WTC11 (cell line): ENCODE results near the gene INPP5A. TPM values are rescaled to one million over a fixed set of nuclear protein-coding genes. Genes with fewer than 3 reads are reported as not detected.

ENCODE experiments used
- ATAC-seq: fragments of 200-7000 bp; cut with Tn5 transposase; 2 replicates; pipeline ENCODE4 v1.10.0; 2021; ENCODE audit warnings: mild to moderate bottlenecking, moderate library complexity
- CTCF ChIA-PET: fragments of 300-600 bp; sonication (Branson Sonifier 250); formaldehyde crosslinking; loops from one replicate; lab custom pipeline; 2021; ENCODE audit warnings: antibody characterized with exemption; lab: Charles Lee
- POLR2A ChIA-PET: fragments of 350-600 bp; sonication (Branson Sonifier 250); formaldehyde crosslinking; loops from one replicate; lab custom pipeline; 2021; ENCODE audit warnings: antibody characterized with exemption; lab: Charles Lee
- DNase-seq: peaks from one replicate; pipeline ENCODE4 v3.0.0; 2021; ENCODE audit warnings: low spot score
- H3K27ac Mint-ChIP-seq: 2 replicates; pipeline ENCODE4 v1.8.0; 2021; ENCODE audit warnings: mixed read lengths
- H3K27me3 Mint-ChIP-seq: 2 replicates; pipeline ENCODE4 v1.8.0; 2021; ENCODE audit warnings: low read depth, mild to moderate bottlenecking, moderate library complexity, mixed read lengths
- H3K36me3 Mint-ChIP-seq: 2 replicates; pipeline ENCODE4 v1.8.0; 2021; ENCODE audit warnings: mixed read lengths
- H3K4me1 Mint-ChIP-seq: 2 replicates; pipeline ENCODE4 v1.8.0; 2022; ENCODE audit warnings: mixed read lengths
- H3K4me3 Mint-ChIP-seq: 2 replicates; pipeline ENCODE4 v1.8.0; 2021; ENCODE audit warnings: mild to moderate bottlenecking, moderate library complexity, mixed read lengths
- H3K9me3 Mint-ChIP-seq: 2 replicates; pipeline ENCODE4 v1.8.0; 2021; ENCODE audit warnings: mixed read lengths
- AR ChIP-seq: fragments of 250-450 bp; sonication (Bioruptor Pico); IDR thresholded peaks from 2 replicates; pipeline ENCODE4 v1.9.0; 2021; ENCODE audit warnings: mild to moderate bottlenecking
- ATF2 ChIP-seq: sonication (generic); formaldehyde crosslinking; IDR thresholded peaks from 2 replicates; pipeline ENCODE4 v1.8.1; 2022; ENCODE audit warnings: low read depth, missing genetic modification reagents, borderline replicate concordance
- CTCF ChIP-seq: fragments of 200-600 bp; IDR thresholded peaks from 2 replicates; pipeline ENCODE4 v1.8.0; 2022; ENCODE audit warnings: antibody characterized with exemption
- E2F5 ChIP-seq: sonication (generic); formaldehyde crosslinking; IDR thresholded peaks from 2 replicates; pipeline ENCODE4 v1.8.1; 2022; ENCODE audit warnings: mild to moderate bottlenecking, moderate library complexity, missing genetic modification reagents
- FOXP4 ChIP-seq: sonication (generic); formaldehyde crosslinking; IDR thresholded peaks from 2 replicates; pipeline ENCODE4 v1.8.0; 2022; ENCODE audit warnings: mild to moderate bottlenecking, missing genetic modification reagents
- GABPB1 ChIP-seq: sonication (generic); formaldehyde crosslinking; IDR thresholded peaks from 2 replicates; pipeline ENCODE4 v1.8.1; 2023; ENCODE audit warnings: mild to moderate bottlenecking, missing genetic modification reagents
- JAZF1 ChIP-seq: fragments of 250-450 bp; sonication (Bioruptor Pico); IDR thresholded peaks from 2 replicates; pipeline ENCODE4 v1.9.0; 2021; ENCODE audit warnings: moderate library complexity, mild to moderate bottlenecking, inconsistent platforms
- KAT7 ChIP-seq: sonication (generic); formaldehyde crosslinking; IDR thresholded peaks from 2 replicates; pipeline ENCODE4 v1.8.1; 2023; ENCODE audit warnings: missing genetic modification reagents, mild to moderate bottlenecking, borderline replicate concordance
- MAX ChIP-seq: sonication (generic); formaldehyde crosslinking; IDR thresholded peaks from 2 replicates; pipeline ENCODE4 v1.8.0; 2022; ENCODE audit warnings: mild to moderate bottlenecking, missing genetic modification reagents
- NFATC4 ChIP-seq: fragments of 250-450 bp; sonication (Bioruptor Pico); IDR thresholded peaks from 2 replicates; pipeline ENCODE4 v1.9.0; 2021; ENCODE audit warnings: mild to moderate bottlenecking
- PRRX2 ChIP-seq: fragments of 250-450 bp; sonication (Bioruptor Pico); IDR thresholded peaks from 2 replicates; pipeline ENCODE4 v1.8.0; 2021; ENCODE audit warnings: mild to moderate bottlenecking
- RORB ChIP-seq: fragments of 250-450 bp; sonication (Bioruptor Pico); IDR thresholded peaks from 2 replicates; pipeline ENCODE4 v1.9.0; 2021; ENCODE audit warnings: mild to moderate bottlenecking
- SOX15 ChIP-seq: fragments of 250-450 bp; sonication (Bioruptor Pico); IDR thresholded peaks from 2 replicates; pipeline ENCODE4 v1.9.0; 2021; ENCODE audit warnings: mild to moderate bottlenecking
- SP1 ChIP-seq: sonication (generic); formaldehyde crosslinking; conservative IDR thresholded peaks from 2 replicates; pipeline ENCODE4 v1.8.1; 2022; ENCODE audit warnings: missing genetic modification reagents
- TCF7 ChIP-seq: sonication (generic); formaldehyde crosslinking; IDR thresholded peaks from 2 replicates; pipeline ENCODE4 v1.8.0; 2022; ENCODE audit warnings: mild to moderate bottlenecking, low read depth, missing genetic modification reagents, moderate library complexity
- TEAD1 ChIP-seq: sonication (generic); formaldehyde crosslinking; IDR thresholded peaks from 2 replicates; pipeline ENCODE4 v1.8.0; 2022; ENCODE audit warnings: mild to moderate bottlenecking, missing genetic modification reagents
- TEAD4 ChIP-seq: sonication (generic); formaldehyde crosslinking; IDR thresholded peaks from 2 replicates; pipeline ENCODE4 v1.8.0; 2022; ENCODE audit warnings: mild to moderate bottlenecking, missing genetic modification reagents
- TP53 ChIP-seq: sonication (generic); formaldehyde crosslinking; IDR thresholded peaks from 2 replicates; pipeline ENCODE4 v1.8.1; 2023; ENCODE audit warnings: mild to moderate bottlenecking, missing genetic modification reagents
- ZNF121 ChIP-seq: sonication (generic); formaldehyde crosslinking; IDR thresholded peaks from 2 replicates; pipeline ENCODE4 v1.8.0; 2023; ENCODE audit warnings: missing genetic modification reagents
- ZNF138 ChIP-seq: sonication (generic); formaldehyde crosslinking; conservative IDR thresholded peaks from 2 replicates; pipeline ENCODE4 v1.8.1; 2022; ENCODE audit warnings: mild to moderate bottlenecking, moderate library complexity, missing genetic modification reagents
- ZNF263 ChIP-seq: sonication (generic); formaldehyde crosslinking; IDR thresholded peaks from 2 replicates; pipeline ENCODE4 v1.8.1; 2022; ENCODE audit warnings: low read depth, mild to moderate bottlenecking, moderate library complexity, missing genetic modification reagents
- ZNF317 ChIP-seq: sonication (generic); formaldehyde crosslinking; IDR thresholded peaks from 2 replicates; pipeline ENCODE4 v1.8.1; 2023; ENCODE audit warnings: low read depth, mild to moderate bottlenecking, moderate library complexity, missing genetic modification reagents, borderline replicate concordance
- ZNF396 ChIP-seq: fragments of 250-450 bp; sonication (Bioruptor Pico); IDR thresholded peaks from 2 replicates; pipeline ENCODE4 v1.8.0; 2021; ENCODE audit warnings: mild to moderate bottlenecking, moderate library complexity, borderline replicate concordance
- total RNA-seq: library from RNA; stranded (reverse); gene quantifications from 3 replicates; pipeline ENCODE4 v1.2.3, GENCODE V29; 2021

Gene INPP5A
- total RNA-seq, 1 experiment from 2014 or later = 22.1 TPM

- H3K27ac Mint-ChIP-seq = no peak overlapping the region
- peaks cover 41% of the 10 kb centered on the region for H3K27me3 Mint-ChIP-seq
- CTCF ChIA-PET = interaction anchor here (0.8 to 1.1 kb wide), 2 partner anchors 12 to 44 kb away, joined by 3 read pairs; no protein-coding TSS in a partner anchor
- H3K4me1 Mint-ChIP-seq = no peaks in the 10 kb centered on the region
- no peaks in the 10 kb centered on the region for H3K36me3 Mint-ChIP-seq
- H3K9me3 Mint-ChIP-seq = no peaks in the 10 kb centered on the region
- TF ChIP-seq CTCF (no peak), TEAD4 (CRISPR knock-in tag) (no peak), PRRX2 (CRISPR knock-in tag) (no peak), KAT7 (CRISPR knock-in tag) (no peak), ATF2 (no peak), ZNF263 (CRISPR knock-in tag) (no peak), ZNF121 (CRISPR knock-in tag) (no peak), GABPB1 (CRISPR knock-in tag) (no peak), NFATC4 (no peak)
- no peak overlapping the region for H3K4me3 Mint-ChIP-seq
- DNase-seq (peak; percentile 6), ATAC-seq (no peak)
- POLR2A ChIA-PET = no interaction called here
Measured at GRCh38 chr10:132524443-132525285, 12.9 kb upstream of the INPP5A start.

- POLR2A ChIA-PET = no interaction called here
- DNase-seq = peak; percentile 3
- Mint-ChIP-seq H3K4me3 (no peak overlapping the region), H3K4me1 (no peaks in the 10 kb centered on the region), H3K27me3 (peaks cover 44% of the 10 kb centered on the region), H3K36me3 (peaks cover 3% of the 10 kb centered on the region), H3K9me3 (peaks cover 12% of the 10 kb centered on the region), H3K27ac (no peak overlapping the region)
- no peak for ATAC-seq
- CTCF ChIA-PET = interaction anchor here (1.3 kb wide), 1 partner anchor 52 kb away, joined by 3 read pairs; no protein-coding TSS in a partner anchor
- TF ChIP-seq TEAD1 (no peak), SP1 (no peak), KAT7 (CRISPR knock-in tag) (no peak), ZNF317 (CRISPR knock-in tag) (no peak), TCF7 (no peak), E2F5 (CRISPR knock-in tag) (no peak)
Measured at GRCh38 chr10:132526676-132527075, 10.9 kb upstream of the INPP5A start.

GRCh38 chr10:132527339-132528063 lies 10.1 kb upstream of the INPP5A start:
- Mint-ChIP-seq H3K27me3 (peaks cover 49% of the 10 kb centered on the region), H3K27ac (no peak overlapping the region), H3K4me1 (no peaks in the 10 kb centered on the region), H3K9me3 (peaks cover 18% of the 10 kb centered on the region), H3K36me3 (peaks cover 5% of the 10 kb centered on the region), H3K4me3 (no peak overlapping the region)
- DNase-seq (peak; percentile 7), ATAC-seq (no peak)
- POLR2A ChIA-PET = no interaction called here
- CTCF ChIA-PET = interaction anchor here (1.2 to 1.3 kb wide), 2 partner anchors 9 to 51 kb away, joined by 3 to 6 read pairs; no protein-coding TSS in a partner anchor
- TF ChIP-seq SOX15 = no peak
- TF ChIP-seq GABPB1 (CRISPR knock-in tag) = no peak
- TF ChIP-seq ZNF138 (CRISPR knock-in tag) = no peak
- no peak for TF ChIP-seq TP53 (CRISPR knock-in tag)
- no peak for TF ChIP-seq ZNF396
- no peak for TF ChIP-seq FOXP4 (CRISPR knock-in tag)
- TF ChIP-seq AR (CRISPR knock-in tag) = no peak
- no peak for TF ChIP-seq MAX
- no peak for TF ChIP-seq RORB (CRISPR knock-in tag)
- no peak for TF ChIP-seq JAZF1 (CRISPR knock-in tag)
